ENCODE results near the gene FAM222B. TPM values are rescaled to one million over a fixed set of nuclear protein-coding genes. Genes with fewer than 3 reads are reported as not detected.

The FAM222B gene
- total and polyA plus RNA-seq, 9 of the 15 experiments (the other 6 are each of a cell fraction or from before 2014, with no cell fraction given), result 4.0 to 34.6 (median 7.5) TPM

DNA sequence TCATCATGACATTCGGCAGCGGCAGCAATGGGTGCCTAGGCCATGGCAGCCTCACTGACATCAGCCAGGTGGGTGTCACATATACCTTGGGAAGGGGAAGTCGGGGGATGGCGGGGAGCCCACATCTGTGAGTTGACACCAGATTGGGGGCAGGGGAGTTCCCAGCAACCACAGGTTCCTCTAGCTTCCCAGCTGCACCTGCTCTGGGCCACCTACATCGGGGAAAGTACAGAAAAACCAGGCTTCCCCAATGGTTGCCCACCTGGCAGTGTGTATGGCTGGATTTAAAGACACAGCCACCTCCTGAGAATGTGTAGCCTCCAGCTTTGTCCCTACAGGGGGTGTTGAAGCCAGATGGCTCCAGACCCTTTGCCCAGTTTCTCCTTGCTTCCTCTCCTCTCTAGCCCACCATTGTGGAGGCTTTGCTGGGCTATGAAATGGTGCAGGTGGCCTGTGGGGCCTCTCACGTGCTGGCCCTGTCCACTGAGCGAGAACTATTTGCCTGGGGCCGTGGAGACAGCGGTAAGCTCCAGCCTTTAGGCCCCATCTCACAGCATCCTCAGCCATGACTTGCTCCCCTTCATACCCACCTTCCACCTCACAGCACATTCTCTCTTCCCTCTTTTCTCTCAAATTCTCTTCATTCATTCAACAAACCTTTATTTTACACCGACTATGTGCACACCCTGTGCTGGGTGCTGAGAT, 103.8 kb downstream of the FAM222B start (continued):
- no peak for TF ChIP-seq PRPF4 (IDR thresholded peaks at IDR 0.05; ENCODE audit: insufficient read depth, low read depth, low read length, poor library complexity, severe bottlenecking)
- no peak for TF ChIP-seq NR4A1 (CRISPR knock-in tag; IDR thresholded peaks at IDR 0.05)
- TF ChIP-seq NR4A1 (tag; IDR thresholded peaks at IDR 0.05), result no peak

DNA sequence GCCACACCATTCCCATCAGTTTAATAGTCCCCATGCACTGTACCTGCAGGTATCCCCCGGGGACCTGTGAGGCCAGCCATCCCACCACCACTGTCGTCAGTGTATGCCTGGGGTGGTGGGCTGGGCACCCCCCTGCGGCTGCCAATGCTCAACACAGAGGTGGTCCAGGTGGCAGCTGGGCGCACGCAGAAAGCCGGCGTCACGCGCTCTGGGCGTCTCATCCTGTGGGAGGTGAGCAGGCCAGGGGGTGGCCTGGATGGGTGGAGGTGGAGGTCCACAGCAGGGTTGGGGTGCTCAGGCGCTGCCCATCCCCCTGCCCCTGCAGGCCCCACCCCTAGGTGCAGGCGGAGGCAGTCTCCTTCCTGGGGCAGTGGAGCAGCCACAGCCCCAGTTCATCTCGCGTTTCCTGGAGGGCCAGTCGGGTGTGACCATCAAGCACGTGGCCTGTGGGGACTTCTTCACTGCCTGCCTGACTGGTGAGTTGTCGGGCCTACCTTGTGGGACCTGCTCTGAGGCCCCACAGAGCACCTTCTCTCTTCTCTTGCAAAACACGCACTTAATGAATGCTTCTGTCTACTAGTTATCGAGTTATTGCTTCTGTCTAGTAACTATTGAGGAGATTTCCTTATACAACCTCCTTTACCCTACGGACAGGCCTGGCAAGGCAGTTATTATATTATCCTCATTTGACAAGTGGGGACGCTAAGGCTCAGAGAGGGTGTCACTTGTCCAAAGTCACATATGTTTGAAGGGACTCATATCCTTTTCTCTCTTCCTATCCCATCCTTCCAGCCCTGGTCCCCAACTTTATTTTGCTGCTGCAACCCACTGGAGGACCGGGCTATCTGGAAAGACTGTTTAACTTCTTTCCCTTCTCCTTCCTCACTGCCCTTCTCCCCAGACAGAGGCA, 104.6 kb downstream of the FAM222B start:
- no peaks in the 10 kb centered on the region for H3K79me2 ChIP-seq (ENCODE audit: control insufficient read depth, insufficient read depth, low read length)
- ATAC-seq (peak; percentile 3; the same call in 1 of the 3 replicates), DNase-seq (ENCODE audit: extremely low read depth in 1 of 4, low spot score in 3 of 4) (no peak), FAIRE-seq (no peak)
- in situ Hi-C loops (cut with MboI), result no loop called here
- H3K27ac ChIP-seq (ENCODE audit: extremely low read depth, low read depth, low read length), result no peak overlapping the region
- H4K20me1 ChIP-seq (replicated peaks; ENCODE audit: control insufficient read depth, insufficient read depth, low read length), result no peaks in the 10 kb centered on the region
- H3K27me3 ChIP-seq (ENCODE audit: control insufficient read depth in 2 of 2, insufficient read depth in 2 of 2, low read length in 2 of 2), result no peaks in the 10 kb centered on the region
- peak overlapping the region in 1 of 2 experiments; percentile 82; a peak in 2 of 4 replicates for H3K9ac ChIP-seq (ENCODE audit: insufficient read depth in 1 of 2, low read depth in 2 of 2, low read length in 2 of 2)
- H3K36me3 ChIP-seq (ENCODE audit: control insufficient read depth, insufficient read depth, low read length), result peaks cover 9% of the 10 kb centered on the region; the same call in 2 of the 3 replicates
- H3K9me3 ChIP-seq (replicated peaks; ENCODE audit: control insufficient read depth, insufficient read depth, low read depth, low read length), result no peaks in the 10 kb centered on the region
- 73% methylated on average over 21 of the region's 22 CpGs for WGBS (ENCODE audit: insufficient coverage, low coverage, missing lambda C conversion rate)
- no TSS peak for BruUV-seq (replicated peaks)
- POLR2A ChIA-PET, result interaction anchor here (17.4 kb wide), 1 partner anchor 14 kb away, joined by 367 read pairs; the partner anchor contains the start of genes NEK8, RPL23A and TLCD1
- H2AFZ ChIP-seq (ENCODE audit: low read depth, low read length), result no peak overlapping the region
- H3K9me1 ChIP-seq (ENCODE audit: control insufficient read depth, insufficient read depth, low read length), result no peaks in the 10 kb centered on the region
- intact Hi-C loops (cut with micrococcal nuclease), result no loop called here
- H3K4me1 ChIP-seq (replicated peaks in 1 of 2; ENCODE audit: control insufficient read depth in 2 of 2, insufficient read depth in 2 of 2, low read length in 2 of 2), result peaks cover 51 to 72% of the 10 kb centered on the region in 2 experiments
- CTCF ChIA-PET (ENCODE audit: low intra/inter-chr PET ratio), result no interaction called here
- H3K4me2 ChIP-seq (ENCODE audit: insufficient read depth, low read length), result no peak overlapping the region
- no peak overlapping the region for H3K4me3 ChIP-seq
- TF ChIP-seq, protein P1, sequence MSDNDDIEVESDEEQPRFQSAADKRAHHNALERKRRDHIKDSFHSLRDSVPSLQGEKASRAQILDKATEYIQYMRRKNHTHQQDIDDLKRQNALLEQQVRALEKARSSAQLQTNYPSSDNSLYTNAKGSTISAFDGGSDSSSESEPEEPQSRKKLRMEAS (CRISPR knock-in tag; IDR thresholded peaks at IDR 0.05), result peak; percentile 19; the same call in 1 of the 2 replicates
- TF ChIP-seq L3MBTL2 (IDR thresholded peaks at IDR 0.05) (peak; percentile 63), CHD2 (IDR thresholded peaks at IDR 0.05; ENCODE audit: low read depth, low read length) (0 out of 2 replicates have a peak, but pooled peaks have one; percentile 34), NCOA4 (IDR thresholded peaks at IDR 0.05; ENCODE audit: partially characterized antibody) (no peak)
- TF ChIP-seq, protein P2, sequence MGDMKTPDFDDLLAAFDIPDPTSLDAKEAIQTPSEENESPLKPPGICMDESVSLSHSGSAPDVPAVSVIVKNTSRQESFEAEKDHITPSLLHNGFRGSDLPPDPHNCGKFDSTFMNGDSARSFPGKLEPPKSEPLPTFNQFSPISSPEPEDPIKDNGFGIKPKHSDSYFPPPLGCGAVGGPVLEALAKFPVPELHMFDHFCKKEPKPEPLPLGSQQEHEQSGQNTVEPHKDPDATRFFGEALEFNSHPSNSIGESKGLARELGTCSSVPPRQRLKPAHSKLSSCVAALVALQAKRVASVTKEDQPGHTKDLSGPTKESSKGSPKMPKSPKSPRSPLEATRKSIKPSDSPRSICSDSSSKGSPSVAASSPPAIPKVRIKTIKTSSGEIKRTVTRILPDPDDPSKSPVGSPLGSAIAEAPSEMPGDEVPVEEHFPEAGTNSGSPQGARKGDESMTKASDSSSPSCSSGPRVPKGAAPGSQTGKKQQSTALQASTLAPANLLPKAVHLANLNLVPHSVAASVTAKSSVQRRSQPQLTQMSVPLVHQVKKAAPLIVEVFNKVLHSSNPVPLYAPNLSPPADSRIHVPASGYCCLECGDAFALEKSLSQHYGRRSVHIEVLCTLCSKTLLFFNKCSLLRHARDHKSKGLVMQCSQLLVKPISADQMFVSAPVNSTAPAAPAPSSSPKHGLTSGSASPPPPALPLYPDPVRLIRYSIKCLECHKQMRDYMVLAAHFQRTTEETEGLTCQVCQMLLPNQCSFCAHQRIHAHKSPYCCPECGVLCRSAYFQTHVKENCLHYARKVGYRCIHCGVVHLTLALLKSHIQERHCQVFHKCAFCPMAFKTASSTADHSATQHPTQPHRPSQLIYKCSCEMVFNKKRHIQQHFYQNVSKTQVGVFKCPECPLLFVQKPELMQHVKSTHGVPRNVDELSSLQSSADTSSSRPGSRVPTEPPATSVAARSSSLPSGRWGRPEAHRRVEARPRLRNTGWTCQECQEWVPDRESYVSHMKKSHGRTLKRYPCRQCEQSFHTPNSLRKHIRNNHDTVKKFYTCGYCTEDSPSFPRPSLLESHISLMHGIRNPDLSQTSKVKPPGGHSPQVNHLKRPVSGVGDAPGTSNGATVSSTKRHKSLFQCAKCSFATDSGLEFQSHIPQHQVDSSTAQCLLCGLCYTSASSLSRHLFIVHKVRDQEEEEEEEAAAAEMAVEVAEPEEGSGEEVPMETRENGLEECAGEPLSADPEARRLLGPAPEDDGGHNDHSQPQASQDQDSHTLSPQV (IDR thresholded peaks at IDR 0.05), result peak; percentile 40; the same call in 1 of the 2 replicates
- TF ChIP-seq, protein P3, sequence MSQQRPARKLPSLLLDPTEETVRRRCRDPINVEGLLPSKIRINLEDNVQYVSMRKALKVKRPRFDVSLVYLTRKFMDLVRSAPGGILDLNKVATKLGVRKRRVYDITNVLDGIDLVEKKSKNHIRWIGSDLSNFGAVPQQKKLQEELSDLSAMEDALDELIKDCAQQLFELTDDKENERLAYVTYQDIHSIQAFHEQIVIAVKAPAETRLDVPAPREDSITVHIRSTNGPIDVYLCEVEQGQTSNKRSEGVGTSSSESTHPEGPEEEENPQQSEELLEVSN (IDR thresholded peaks at IDR 0.05; ENCODE audit: borderline replicate concordance in 1 of 2, extremely low read depth in 1 of 2, insufficient read depth in 1 of 2, insufficient read length in 1 of 2, low read depth in 1 of 2, low read length in 1 of 2, poor library complexity in 1 of 2, severe bottlenecking in 1 of 2), result peak; percentile 19

All from K562 (cell line).